ENCODE results near the gene KLHL26. TPM values are rescaled to one million over a fixed set of nuclear protein-coding genes. Genes with fewer than 3 reads are reported as not detected.

The KLHL26 gene
- total RNA-seq, 1 donor from 2014 or later, result 12.0 TPM

GRCh38 chr19:18657590-18658365 is 20.9 kb downstream of the KLHL26 start:
- H3K27ac Mint-ChIP-seq (ENCODE audit: unreplicated experiment), result no peak overlapping the region
- H3K27me3 Mint-ChIP-seq (ENCODE audit: unreplicated experiment), result peaks cover 19% of the 10 kb centered on the region
- TF ChIP-seq, protein P1, sequence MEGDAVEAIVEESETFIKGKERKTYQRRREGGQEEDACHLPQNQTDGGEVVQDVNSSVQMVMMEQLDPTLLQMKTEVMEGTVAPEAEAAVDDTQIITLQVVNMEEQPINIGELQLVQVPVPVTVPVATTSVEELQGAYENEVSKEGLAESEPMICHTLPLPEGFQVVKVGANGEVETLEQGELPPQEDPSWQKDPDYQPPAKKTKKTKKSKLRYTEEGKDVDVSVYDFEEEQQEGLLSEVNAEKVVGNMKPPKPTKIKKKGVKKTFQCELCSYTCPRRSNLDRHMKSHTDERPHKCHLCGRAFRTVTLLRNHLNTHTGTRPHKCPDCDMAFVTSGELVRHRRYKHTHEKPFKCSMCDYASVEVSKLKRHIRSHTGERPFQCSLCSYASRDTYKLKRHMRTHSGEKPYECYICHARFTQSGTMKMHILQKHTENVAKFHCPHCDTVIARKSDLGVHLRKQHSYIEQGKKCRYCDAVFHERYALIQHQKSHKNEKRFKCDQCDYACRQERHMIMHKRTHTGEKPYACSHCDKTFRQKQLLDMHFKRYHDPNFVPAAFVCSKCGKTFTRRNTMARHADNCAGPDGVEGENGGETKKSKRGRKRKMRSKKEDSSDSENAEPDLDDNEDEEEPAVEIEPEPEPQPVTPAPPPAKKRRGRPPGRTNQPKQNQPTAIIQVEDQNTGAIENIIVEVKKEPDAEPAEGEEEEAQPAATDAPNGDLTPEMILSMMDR (IDR thresholded peaks at IDR 0.05; ENCODE audit: partially characterized antibody, unreplicated experiment), result no peak
- peaks cover 14% of the 10 kb centered on the region for H3K4me1 Mint-ChIP-seq (ENCODE audit: low read depth, unreplicated experiment)
- DNase-seq, result no peak
- peak overlapping the region; percentile 14 for H3K4me3 Mint-ChIP-seq (ENCODE audit: unreplicated experiment)
- H3K36me3 Mint-ChIP-seq (ENCODE audit: unreplicated experiment), result peaks cover 6% of the 10 kb centered on the region
- H3K9me3 Mint-ChIP-seq (ENCODE audit: unreplicated experiment), result peaks cover 7% of the 10 kb centered on the region

- Mint-ChIP-seq H3K4me1 (ENCODE audit: low read depth, unreplicated experiment) (peaks cover 19% of the 10 kb centered on the region), H3K27ac (ENCODE audit: unreplicated experiment) (peak overlapping the region; percentile 6), H3K4me3 (ENCODE audit: unreplicated experiment) (no peak overlapping the region), H3K36me3 (ENCODE audit: unreplicated experiment) (peaks cover 6% of the 10 kb centered on the region), H3K9me3 (ENCODE audit: unreplicated experiment) (peaks cover 7% of the 10 kb centered on the region), H3K27me3 (ENCODE audit: unreplicated experiment) (peaks cover 19% of the 10 kb centered on the region)
- TF ChIP-seq, protein P1 (IDR thresholded peaks at IDR 0.05; ENCODE audit: partially characterized antibody, unreplicated experiment), result no peak
- no peak for DNase-seq
These were observed 21.6 kb downstream of the KLHL26 start for GRCh38 chr19:18658366-18658855.

GRCh38 chr19:18659281-18660050 is 22.6 kb downstream of the KLHL26 start:
- H3K27ac Mint-ChIP-seq (ENCODE audit: unreplicated experiment), result no peak overlapping the region
- H3K4me3 Mint-ChIP-seq (ENCODE audit: unreplicated experiment), result no peak overlapping the region
- peaks cover 20% of the 10 kb centered on the region for H3K4me1 Mint-ChIP-seq (ENCODE audit: low read depth, unreplicated experiment)
- DNase-seq, result no peak
- H3K9me3 Mint-ChIP-seq (ENCODE audit: unreplicated experiment), result peaks cover 7% of the 10 kb centered on the region
- H3K27me3 Mint-ChIP-seq (ENCODE audit: unreplicated experiment), result peaks cover 17% of the 10 kb centered on the region
- peaks cover 6% of the 10 kb centered on the region for H3K36me3 Mint-ChIP-seq (ENCODE audit: unreplicated experiment)
- TF ChIP-seq, protein P1 (IDR thresholded peaks at IDR 0.05; ENCODE audit: partially characterized antibody, unreplicated experiment), result no peak

DNA sequence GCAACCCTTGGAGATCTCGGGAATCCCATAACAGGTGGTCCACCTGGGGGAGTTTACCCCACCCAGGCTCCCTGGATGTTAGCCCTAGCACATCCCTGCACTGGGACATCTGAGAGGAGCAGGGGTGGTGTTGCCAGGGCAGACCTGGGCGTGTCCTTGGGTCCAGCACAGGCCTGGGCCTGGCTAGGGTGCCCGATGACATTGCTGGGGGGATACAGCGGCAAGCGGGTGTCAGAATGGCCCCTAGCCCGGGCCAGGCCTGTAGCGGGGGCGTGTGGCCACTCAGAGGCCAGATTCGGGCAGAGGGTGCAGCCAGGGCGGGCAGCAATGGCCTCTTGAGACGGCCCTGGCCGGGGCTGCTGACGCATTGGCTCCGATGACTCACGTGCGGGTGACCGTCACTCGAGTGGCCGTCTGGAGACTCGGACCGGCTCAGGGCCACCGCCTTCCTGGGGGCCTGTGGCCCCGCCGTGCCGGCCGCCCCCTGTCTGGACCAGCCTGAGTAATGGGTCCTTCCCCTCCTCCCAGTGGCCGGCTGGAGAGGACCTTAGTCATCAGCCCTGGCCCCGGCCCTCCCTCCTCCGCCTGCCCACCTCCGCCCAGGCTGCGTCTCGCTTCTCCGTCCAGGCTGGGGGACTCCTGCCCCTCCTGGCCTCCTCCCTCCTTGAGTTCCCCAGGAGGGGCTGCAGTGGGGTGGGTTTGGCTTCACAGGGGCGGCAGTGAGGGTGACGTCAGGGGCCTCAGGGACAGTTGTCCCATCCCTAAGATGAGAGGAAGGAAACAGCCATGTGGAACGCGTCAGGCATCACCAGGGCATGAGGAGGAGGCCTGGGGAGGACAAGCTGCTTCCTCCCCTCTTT is 23.5 kb downstream of the KLHL26 start:
- no peak overlapping the region for H3K4me3 Mint-ChIP-seq (ENCODE audit: unreplicated experiment)
- no peak overlapping the region for H3K27ac Mint-ChIP-seq (ENCODE audit: unreplicated experiment)
- DNase-seq, result no peak
- peaks cover 7% of the 10 kb centered on the region for H3K9me3 Mint-ChIP-seq (ENCODE audit: unreplicated experiment)
- TF ChIP-seq, protein P1 (IDR thresholded peaks at IDR 0.05; ENCODE audit: partially characterized antibody, unreplicated experiment), result no peak
- peaks cover 13% of the 10 kb centered on the region for H3K27me3 Mint-ChIP-seq (ENCODE audit: unreplicated experiment)
- peaks cover 20% of the 10 kb centered on the region for H3K4me1 Mint-ChIP-seq (ENCODE audit: low read depth, unreplicated experiment)
- H3K36me3 Mint-ChIP-seq (ENCODE audit: unreplicated experiment), result peaks cover 6% of the 10 kb centered on the region
